NCI-H345 treated with DMSO at 0.1 percent for 48 hours (cell line): Measurements from ENCODE around the gene PRDM7.
"Not testable (repeated sequence)": the region's sequence is repeated elsewhere in the genome, so short reads cannot be mapped to it uniquely, and the experiment has no call there.

Source experiments
- DNase-seq: peaks from one replicate; lab custom pipeline; 2025; ENCODE audit not compliant: unreplicated experiment; lab: John Stamatoyannopoulos, UW

PRDM7 gene

GRCh38 chr16:90016339-90016950 is 60.7 kb downstream of the PRDM7 start:
- DNase-seq: no peak

GRCh38 chr16:90015586-90016338 is 61.4 kb downstream of the PRDM7 start:
- DNase-seq: no peak

- DNase-seq: no peak
These were observed 64.0 kb downstream of the PRDM7 start for GRCh38 chr16:90012991-90013745.

GRCh38 chr16:90011908-90012501 is 65.1 kb downstream of the PRDM7 start:
- no peak for DNase-seq

- no peak for DNase-seq
These were observed 65.7 kb downstream of the PRDM7 start for GRCh38 chr16:90011508-90011819.

GRCh38 chr16:90010676-90011507 is 66.2 kb downstream of the PRDM7 start:
- DNase-seq: no peak

- no peak for DNase-seq
These were observed 67.8 kb downstream of the PRDM7 start for GRCh38 chr16:90009172-90009899.

GRCh38 chr16:90008708-90009145 is 68.4 kb downstream of the PRDM7 start:
- DNase-seq: no peak

- DNase-seq: not testable (repeated sequence)
These were observed 69.4 kb downstream of the PRDM7 start for GRCh38 chr16:90007635-90008234.

GRCh38 chr16:90007015-90007414 is 70.1 kb downstream of the PRDM7 start:
- no peak for DNase-seq
